Omental fat pad (tissue), 4 donors: Measurements from ENCODE around the gene CERK. TPM values are rescaled to one million over a fixed set of nuclear protein-coding genes. Genes with fewer than 3 reads are reported as not detected.

ENCODE experiments used
- ATAC-seq: fragments of 150-250 bp; one replicate; pipeline ENCODE4 v1.9.1; 2016; ENCODE audit warnings: mild to moderate bottlenecking, moderate library complexity; ENCODE audit not compliant: low FRiP score
- DNase-seq: peaks from one replicate; pipeline ENCODE4 v3.0.0-alpha.2; 2019; ENCODE audit warnings: low spot score
- total RNA-seq, 4 donors: library from RNA; depleted of rRNA; stranded (reverse); fragments of >200 nt; gene quantifications; one replicate each; pipeline ENCODE4 v1.1.0, GENCODE V29; 2016
- TF ChIP-seq, protein P1 (sequence below), 3 donors: fragments of 450-650 bp; IDR thresholded peaks; one replicate each; pipeline ENCODE4 v1.5.1; 2016 to 2017; ENCODE audit warnings: antibody characterized with exemption in 3 of 3, mild to moderate bottlenecking in 3 of 3, moderate library complexity in 2 of 3

CERK gene
- total RNA-seq, 4 donors from 2014 or later, result 32.7 to 47.8 (median 39.7) TPM

DNA sequence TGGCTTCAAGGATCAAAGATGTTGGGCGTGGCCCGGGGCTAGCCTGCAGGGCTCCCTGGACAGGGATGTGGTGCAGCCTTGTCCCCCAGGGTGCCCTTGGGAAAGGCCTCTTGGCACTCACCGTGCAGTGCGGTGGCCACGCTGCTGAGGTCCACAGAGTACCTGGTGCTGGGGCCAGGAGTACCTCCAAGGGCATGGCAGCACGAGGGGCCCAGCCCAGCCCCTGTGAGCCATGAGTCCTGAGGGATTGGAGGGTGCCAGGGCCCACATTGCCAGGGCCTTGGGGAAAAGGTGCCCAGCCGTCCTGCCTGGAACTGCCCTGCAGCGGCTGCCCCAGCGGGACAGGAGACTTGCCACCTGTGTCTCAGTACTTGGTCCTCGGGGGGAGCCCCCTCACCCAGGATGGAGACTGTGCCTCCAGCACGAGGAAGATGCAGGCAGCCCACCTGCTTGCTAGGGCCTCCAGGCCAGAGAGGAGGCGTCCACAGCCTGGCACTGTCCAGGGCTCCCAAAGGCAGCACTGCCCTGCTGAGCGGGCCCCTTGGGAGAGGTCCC is 73.7 kb downstream of the CERK start:
- ATAC-seq (no peak), DNase-seq (no peak)
- TF ChIP-seq, protein P1, sequence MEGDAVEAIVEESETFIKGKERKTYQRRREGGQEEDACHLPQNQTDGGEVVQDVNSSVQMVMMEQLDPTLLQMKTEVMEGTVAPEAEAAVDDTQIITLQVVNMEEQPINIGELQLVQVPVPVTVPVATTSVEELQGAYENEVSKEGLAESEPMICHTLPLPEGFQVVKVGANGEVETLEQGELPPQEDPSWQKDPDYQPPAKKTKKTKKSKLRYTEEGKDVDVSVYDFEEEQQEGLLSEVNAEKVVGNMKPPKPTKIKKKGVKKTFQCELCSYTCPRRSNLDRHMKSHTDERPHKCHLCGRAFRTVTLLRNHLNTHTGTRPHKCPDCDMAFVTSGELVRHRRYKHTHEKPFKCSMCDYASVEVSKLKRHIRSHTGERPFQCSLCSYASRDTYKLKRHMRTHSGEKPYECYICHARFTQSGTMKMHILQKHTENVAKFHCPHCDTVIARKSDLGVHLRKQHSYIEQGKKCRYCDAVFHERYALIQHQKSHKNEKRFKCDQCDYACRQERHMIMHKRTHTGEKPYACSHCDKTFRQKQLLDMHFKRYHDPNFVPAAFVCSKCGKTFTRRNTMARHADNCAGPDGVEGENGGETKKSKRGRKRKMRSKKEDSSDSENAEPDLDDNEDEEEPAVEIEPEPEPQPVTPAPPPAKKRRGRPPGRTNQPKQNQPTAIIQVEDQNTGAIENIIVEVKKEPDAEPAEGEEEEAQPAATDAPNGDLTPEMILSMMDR (IDR thresholded peaks at IDR 0.05), result no peak

- DNase-seq, result no peak
- TF ChIP-seq, protein P1 (IDR thresholded peaks at IDR 0.05), result no peak
- ATAC-seq, result no peak
Observed at GRCh38 chr22:46663436-46664100, 74.5 kb downstream of the CERK start.

GRCh38 chr22:46663001-46663400 is 75.1 kb downstream of the CERK start:
- TF ChIP-seq, protein P1 (IDR thresholded peaks at IDR 0.05), result no peak
- no peak for ATAC-seq
- no peak for DNase-seq

DNA sequence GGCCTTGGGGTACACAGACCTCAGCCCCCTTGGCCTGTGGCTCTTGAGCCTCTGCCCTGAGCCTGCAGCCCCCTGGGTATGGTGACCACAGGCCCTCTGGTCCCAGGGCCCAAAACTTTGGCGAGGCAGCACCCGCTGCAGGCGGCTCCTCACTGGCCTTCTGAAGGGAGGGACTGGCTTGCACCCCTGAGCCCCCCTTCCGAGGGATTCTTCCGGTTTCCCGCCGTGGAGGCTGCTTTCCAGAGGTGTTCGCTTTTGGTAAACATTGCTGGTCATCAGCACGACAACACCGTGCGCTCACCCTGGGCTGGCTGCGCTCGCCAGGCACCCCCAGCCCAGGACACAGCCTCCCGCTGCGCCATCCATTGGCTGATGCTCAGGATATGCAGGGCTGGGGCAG is 75.8 kb downstream of the CERK start:
- ATAC-seq, result no peak

GRCh38 chr22:46661221-46661851 is 76.7 kb downstream of the CERK start:
- TF ChIP-seq, protein P1 (IDR thresholded peaks at IDR 0.05), result no peak
- peak; percentile 29 for ATAC-seq
- no peak for DNase-seq

More for the DNA sequence above, 75.8 kb downstream of the CERK start:
- TF ChIP-seq, protein P1 (IDR thresholded peaks at IDR 0.05), result no peak
- DNase-seq, result no peak

DNA sequence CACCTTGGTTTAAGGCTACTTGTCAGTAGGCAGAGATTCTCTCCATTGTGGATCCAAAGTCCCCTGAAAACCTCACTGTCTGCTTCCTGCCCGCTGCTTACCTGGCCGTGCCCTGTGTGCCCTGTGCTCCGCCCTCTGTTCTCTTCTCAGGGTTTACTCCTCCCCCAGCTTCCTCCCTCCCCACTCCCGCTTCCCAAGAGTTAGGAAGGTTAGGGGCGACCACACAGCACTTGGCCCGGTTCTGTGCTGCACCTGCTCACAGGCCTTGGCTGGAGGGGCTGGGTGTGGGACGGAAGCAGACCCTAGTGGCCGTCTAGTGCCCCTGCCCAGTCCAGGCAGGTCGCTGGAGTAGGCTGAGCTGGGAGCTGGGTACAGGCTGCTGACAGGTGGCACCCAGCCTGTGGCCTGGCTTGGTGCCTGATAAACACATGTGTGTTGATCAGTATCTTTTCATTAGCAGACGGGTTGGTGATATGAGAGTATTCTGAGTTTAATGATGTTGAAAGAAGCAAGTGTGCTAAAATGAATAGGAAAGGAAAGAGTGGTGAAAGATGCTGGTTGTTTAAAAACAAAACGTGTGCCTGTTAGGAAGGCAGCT is 77.3 kb downstream of the CERK start:
- no peak for ATAC-seq
- DNase-seq, result no peak
- TF ChIP-seq, protein P1 (IDR thresholded peaks at IDR 0.05), result no peak
